Adrenal gland (tissue), 5 donors: Measurements from ENCODE around the gene ADGRD2.

Experiments
- CTCF ChIP-seq, 6 experiments: fragments of 450-650 bp in 4 of 6; fragments of 200-600 bp in 2 of 6; sonication (generic) in 1 of 6; IDR thresholded peaks; 1 replicate in 5 of 6; 2 replicates in 1 of 6; pipeline versions ENCODE4 v1.5.1 to v1.8.0; 2016 to 2021; ENCODE audit warnings: antibody characterized with exemption in 6 of 6, mild to moderate bottlenecking in 2 of 6, moderate library complexity in 1 of 6
- POLR2A ChIP-seq, 2 donors: fragments of 450-650 bp; IDR thresholded peaks; one replicate each; pipeline ENCODE4 v1.6.1; 2017; ENCODE audit warnings: antibody characterized with exemption in 2 of 2, mild to moderate bottlenecking in 2 of 2, moderate library complexity in 1 of 2
- donor health status: DM: no; HTN: no; CAD: no.

GRCh38 chr9:124501771-124502320 lies 51.6 kb downstream of the ADGRD2 start:
- TF ChIP-seq CTCF (IDR thresholded peaks at IDR 0.05) (no peak), POLR2A (IDR thresholded peaks at IDR 0.05) (no peak)
